Measurements from ENCODE around the gene RARG.

RARG gene

DNA sequence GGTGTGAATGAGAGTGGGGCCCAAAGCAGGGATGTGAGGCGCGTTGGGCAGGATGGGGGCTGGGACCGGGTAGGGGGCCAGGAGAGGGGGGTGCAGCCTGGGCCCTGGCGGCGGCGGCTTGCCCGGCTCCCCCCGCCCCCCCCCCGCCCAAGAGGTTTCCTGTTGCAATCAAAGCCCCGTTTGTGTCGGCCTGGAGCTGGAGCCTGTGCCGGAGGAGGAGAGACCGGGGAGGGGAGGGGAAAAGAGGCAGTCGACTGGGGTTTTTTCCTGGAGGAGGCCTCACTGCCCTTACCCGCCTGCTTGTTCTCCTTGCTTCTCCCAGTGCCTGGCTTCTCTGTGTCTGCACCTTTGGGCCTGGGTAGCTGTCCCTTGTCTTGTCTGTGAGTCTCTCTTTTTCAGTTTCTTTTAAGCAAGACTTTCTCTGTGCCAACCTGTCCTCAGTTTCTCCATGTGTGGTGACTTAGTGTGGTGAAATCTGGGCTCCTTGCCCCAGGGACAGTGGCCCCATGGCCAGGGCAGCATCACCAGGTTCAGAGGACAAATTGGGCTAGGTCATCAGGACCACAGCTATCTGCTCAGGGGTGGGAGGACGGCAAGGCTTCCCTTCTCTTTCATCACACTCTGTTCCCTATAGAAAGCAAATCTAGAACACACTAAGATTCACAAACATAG is 8.5 kb downstream of the RARG start:
- no peak for DNase-seq

DNA sequence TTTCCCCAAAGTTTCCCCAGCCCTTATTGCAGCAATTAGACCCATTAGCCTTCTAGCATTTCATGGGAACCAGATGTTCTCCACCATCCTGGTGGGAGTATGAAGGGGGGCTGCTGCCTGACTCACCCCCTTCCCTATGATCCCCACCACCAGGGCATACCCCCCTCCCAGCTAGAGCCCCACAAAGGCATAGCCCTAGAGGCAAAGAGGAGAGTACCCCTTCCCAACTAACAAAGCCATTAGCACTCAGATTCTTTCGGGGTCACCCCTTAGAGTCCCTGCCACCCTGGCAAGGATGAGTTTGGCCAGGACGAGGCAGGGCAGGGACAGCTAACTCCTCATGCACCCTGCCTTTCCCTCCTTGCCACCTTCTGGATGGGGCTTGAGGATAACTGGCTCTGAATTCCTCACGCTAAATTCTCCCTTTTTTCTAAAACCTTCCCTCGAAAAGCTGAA is 9.2 kb downstream of the RARG start:
- DNase-seq = no peak

DNA sequence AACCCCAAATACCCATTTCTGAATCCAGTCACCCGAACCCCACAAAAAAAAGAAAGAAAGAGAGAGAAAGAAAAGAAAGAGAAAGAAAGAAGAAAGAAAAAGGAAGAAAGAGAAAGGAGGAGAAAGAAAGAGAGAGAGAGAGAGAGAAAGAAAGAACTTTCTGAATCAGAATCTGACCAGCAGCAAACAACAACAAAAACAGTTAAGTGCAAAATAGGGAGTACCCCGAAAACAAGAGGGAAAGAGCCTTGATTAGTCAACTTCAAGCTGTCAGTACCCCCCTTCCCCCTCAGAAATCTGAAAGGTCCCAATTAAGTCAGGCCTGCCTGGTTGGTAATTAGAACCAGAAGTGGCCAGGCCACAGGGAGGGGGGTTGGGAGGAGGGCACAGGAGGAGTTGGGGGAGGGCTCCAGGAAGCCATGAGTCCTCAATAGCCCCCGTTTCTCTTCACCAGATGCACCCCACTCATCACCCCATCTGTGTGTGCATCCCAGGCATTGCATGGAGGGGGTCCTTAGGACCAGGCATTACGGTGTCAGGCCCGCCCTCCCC is 9.8 kb downstream of the RARG start:
- no peak for DNase-seq

DNA sequence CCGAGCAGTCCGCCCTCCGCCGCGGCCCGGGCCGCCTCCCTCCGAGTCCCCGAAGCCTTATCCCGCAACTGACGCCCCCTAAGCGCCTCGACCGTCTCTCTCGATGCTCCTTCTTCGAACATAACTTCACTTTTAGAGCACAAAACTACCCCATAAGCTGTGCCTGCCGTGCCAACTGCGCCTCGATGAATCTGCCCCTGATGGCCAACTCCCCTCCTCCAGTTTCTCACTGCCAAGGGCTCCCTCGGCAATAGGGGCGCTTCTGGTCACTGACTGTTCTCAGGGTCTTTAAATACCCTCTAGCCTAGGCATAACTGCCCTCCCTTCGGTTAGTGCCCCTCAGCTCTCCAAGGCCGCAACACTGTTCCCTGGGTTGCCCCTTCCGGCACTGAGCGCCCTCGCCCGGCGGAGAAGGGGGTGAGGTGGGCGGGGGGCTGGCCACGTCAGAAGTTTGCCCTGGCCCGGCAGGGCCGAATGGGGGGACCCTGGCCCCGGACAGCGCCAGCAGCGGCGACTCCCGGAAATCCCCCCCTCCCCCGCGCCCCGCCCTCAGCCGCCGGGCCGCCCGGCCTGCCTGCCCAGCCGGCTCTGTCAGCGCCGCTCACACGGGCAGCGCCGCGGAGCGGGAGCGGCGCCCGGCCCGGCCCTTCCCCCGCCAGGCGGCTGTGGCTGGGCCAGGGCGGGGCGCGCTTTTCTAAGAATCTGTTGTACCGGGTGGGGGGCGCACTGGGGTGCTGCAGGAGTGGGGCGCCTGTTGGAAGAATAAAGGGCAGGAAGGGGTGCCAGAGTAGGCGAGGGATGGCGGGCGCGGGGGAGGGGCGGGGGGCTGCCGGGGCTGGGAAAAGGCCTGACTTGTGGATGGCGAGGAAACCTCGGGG is 10.6 kb downstream of the RARG start:
- DNase-seq = peak; percentile 43

DNA sequence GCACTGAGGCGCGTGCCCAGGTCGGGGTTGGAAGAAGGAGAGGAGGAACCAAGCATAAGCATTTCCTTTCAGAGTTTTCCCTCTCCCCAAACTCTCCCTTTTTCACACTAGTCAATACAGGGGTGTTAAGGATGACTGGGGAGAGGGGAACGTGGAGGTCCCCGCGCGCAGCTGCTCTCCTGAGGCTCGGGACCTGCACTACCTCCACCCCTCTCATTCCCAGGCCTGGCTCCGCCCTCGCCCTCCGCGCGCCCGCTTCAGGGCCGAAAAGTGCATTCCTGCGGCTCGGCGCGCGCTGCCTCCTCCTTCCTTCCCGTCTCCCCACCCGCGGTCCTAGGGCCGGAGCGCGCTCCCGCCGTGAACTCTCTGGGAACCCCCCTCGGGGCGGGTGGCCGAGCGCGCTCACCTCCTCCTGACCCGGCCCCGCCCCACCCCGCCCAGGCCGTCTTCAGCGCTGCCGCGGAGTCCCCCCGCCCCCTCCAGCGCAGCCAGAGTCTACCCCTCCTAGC is 11.3 kb downstream of the RARG start:
- peak; percentile 74 for DNase-seq

DNA sequence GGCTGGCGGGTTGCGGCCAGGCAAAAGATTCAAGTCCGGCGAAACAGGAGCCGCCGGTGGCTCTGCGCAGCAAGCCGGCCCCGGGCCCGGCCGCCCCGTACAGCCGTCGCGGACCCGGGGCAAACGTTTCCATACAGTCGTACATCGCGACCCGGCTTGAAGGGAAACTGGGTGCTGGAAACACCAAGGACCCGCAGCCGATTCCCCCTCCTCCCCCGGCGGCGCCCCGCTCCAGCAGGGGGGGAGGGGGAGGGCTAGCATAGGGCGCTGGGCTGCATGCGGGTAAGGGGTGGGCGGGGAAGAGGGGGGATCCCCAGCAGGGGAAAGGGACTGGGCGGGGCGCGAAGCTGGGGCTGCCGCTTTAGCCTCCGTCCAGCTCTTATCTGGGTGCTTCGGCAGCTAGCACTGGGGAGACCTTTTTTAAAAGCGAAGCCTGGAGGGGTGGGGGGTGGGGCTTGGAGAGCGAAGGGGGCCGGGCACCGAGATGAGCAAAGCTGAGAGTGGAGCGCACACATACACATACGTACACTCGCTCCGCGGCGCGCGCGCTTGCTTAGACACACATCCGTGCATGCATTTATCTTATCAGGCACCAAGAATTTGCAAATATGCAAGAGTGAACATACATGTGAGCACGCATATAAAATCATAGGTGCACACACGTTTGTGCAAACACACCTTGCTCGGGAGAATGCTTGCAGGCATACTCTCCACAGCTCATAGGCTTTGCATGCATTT is 11.9 kb downstream of the RARG start:
- DNase-seq = peak; percentile 72

DNA sequence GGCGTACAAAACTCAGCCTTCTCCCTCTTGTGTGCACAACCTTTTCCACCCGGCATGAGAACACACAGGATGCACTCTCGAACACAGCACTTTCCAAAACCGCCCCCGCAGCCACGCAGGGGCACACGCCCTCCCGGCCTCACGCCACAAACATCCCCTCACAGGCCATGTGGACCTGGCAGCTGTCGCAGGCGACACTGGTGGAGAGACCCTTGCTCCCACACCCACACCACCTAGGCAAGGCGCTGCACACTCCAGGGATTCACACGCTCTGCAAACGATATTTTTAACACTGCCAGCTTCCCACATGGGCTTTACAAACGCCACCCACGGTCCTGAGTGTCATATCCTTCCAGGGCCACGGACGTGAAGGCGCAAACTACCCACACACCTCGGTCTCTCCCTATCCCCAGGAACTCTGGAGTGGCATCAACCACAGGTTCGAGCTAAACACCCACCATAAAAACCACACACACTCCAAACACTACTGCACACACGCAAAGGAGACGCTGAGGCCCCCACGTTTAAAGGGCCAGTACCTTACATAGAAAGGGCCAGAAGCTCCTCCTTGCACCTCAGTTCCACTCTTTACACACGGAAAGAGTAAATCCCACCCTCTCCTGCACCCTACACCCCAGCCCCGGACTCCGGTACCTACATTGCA is 12.6 kb downstream of the RARG start:
- DNase-seq = peak; percentile 64

DNA sequence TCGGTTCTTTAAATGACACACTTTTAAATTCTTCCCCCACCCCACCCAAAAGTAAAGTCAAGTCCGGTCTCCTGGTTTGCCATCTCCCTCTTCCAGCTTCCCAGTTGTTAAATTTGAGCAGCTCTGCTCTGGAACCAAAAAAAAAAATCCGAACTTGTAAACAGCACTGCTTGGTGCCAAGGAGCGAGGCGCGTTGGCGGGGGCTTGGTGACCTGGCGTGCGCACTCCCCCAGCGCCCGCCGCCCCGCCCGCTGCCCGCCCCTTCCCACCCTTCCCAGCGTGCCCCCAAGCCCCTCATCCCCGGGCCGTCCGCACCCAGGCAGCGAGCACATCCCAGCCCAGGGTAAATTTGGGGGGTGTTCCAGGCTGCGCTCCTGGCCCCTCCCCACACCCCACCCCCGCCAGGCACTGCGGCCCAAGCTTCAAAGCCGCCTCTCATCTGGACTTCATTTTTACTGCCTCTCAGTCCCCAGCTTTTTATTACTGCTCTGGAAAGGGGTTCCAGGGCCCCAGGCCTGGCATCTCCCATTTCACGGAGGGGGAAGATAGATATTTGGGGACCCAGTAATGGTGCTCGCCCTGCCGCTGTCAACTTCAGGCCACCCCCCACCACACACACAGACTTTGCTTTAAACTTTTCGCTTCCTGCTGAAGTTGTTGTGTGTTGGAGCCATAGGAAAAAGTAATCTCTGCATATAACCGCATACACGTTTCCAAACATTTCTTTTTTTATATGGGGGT is 13.3 kb downstream of the RARG start:
- DNase-seq = no peak

DNA sequence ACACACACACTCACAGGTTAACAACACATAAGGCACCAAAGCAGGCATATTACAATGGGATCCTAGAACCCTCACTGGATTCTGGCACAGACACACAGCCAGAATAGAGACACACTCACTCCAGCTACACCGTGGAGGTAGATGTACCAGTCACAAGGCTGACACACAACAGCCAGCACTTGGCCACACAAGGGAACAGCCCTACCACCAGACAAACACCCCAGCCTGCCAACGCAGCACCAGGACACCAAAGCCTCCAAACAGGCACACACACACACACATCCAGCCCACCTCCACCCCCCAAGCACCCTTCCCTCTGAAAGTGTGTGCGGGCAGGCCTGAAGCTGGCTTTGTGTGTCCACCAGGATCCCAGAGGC is 14.1 kb downstream of the RARG start:
- no peak for DNase-seq

DNA sequence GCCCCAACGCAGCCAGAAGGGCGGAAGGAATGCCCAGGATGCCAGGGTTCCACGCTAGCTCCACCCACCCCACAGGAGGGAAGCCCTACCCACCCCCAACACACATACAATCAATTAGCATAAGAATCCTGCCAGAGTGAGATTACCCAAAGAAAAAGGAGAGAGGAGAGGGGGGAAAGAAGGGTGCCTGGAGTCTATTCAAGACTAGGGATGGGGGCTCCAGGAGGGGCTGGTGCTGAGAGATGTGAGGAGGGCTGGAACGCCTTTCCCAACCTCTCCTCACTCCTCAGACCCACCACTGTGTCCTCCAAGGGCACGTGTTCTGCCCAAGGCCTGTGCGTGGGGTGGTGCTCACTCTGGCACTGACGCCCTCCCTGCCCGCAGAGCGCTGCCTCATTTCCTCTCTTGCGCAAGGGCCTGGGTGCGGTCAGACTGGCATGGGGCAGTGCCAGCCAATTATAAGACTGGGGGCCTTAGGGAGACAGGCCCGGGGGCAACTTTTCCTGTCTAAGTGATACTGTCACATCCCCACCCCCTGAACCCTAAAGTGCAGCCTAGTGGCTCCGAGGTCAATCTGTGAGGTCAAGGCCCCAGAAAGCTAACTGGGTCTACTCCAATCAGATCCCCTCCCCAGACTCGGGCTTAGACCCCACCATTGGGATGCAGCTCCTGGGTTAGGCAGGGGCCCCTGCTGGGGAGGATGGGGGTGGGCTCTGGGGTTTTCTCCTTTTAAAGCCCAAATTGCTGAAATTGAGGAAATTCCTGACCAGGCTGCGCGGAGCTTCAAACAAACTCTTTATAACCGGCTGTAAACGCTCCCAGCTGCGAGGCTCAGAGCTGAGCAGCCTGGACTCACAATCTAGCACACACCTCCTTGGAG is 14.7 kb downstream of the RARG start:
- DNase-seq = peak; percentile 64

DNA sequence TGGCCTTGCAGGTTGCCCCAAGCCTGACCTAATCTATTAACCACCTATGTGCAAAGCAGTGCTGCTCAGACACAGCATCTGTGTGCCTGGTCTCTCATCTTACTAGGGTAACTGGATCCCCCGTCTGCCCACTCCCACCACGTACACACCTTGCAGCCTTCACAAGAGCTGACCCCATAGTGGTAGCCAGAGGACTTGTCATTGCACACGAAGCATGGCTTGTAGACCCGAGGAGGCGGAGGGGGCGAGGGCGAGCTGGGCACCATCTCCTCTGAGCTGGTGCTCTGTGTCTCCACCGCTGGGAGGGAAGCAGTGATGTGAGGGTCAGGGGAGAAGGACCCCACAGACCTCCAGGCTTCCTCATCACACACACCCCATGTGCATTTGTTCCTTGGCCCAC is 16.5 kb downstream of the RARG start:
- no peak for DNase-seq

DNA sequence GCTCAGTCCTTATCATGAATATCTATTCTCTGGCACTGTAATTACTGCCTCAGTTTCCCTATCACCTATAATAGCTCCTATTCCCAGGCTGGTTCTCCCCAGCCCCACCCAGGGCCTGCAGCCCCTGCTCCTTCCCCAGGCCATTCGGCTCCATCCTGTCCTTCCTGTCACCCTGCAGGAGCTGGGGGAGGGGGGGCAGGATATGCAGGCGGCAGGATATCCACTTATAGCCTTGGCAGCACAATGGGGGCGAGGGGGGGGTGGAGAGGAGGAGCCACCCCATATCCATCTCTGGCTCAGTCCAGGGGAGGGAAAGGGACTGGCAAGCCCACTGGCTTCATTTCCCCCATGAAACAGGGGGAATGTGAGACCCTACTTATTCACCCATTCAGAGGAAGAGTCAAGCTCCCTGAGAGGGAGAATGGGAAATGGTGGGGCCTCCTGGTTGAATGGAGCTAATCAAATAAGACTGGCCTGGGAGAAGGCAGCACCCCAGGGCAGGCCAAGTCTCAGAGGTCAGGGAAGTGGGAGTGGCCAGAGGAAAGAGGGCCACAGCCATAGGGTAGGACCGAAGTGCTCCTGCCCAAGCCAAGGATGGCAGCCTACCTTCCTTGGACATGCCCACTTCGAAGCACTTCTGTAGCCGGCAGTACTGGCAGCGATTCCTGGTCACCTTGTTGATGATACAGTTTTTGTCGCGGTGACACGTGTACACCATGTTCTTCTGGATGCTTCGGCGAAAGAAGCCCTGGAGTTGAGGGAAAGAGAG is 17.1 kb downstream of the RARG start:
- DNase-seq = no peak

DNA sequence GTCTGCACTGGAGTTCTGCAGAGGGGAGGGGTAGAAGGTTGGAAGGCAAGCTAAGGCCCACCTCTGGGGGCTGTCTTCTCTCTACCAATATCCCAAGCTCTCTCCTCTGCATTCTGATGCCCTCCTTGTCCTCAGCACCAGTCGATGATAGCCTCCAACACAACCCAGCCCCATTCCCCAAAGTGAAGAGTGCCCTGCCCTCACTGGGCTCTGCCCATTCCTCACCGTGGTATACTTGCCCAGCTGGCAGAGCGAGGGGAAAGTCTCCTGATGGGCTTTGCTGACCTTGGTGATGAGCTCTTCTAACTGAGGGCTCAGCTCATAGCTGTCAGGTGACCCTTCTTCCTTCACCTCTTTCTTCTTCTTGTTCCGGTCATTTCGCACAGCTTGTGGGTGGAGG is 17.8 kb downstream of the RARG start:
- DNase-seq = no peak

DNA sequence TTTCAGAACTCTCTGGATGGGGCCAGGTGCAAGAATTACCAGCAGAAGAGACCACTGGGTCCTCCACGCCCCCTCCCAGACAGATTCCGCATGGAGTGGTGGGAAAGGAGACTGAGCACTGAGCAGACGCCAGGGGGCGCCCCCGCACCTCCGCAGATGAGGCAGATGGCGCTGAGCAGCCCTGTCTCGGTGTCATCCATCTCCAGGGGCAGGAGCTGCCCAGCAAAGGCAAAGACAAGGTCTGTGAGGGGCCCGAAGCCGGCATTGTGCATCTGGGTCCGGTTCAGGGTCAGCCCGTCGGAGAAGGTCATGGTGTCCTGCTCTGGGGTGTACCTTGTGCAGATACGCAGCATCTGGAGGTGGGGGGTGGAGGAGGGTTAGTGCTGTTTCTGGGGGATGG is 18.7 kb downstream of the RARG start:
- peak; percentile 88 for DNase-seq

DNA sequence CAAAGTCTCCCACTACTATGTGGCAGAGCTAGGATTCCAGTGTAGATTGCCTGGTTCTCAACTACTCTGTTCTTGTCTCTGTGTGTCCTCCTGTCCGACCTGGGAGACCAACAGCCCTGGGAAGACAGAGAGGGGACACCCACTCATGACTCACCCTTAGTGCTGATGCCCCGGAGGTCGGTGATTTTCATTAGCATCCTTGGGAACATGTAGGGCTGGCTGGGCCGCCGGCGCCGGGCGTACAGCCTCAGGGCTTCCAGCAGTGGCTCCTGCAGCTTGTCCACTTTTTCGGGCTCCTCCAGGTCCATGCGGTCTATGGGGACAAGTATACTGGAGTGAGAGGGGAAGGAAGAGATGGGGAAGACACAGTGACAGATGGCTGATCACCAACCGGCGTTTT is 19.1 kb downstream of the RARG start:
- DNase-seq = no peak

DNA sequence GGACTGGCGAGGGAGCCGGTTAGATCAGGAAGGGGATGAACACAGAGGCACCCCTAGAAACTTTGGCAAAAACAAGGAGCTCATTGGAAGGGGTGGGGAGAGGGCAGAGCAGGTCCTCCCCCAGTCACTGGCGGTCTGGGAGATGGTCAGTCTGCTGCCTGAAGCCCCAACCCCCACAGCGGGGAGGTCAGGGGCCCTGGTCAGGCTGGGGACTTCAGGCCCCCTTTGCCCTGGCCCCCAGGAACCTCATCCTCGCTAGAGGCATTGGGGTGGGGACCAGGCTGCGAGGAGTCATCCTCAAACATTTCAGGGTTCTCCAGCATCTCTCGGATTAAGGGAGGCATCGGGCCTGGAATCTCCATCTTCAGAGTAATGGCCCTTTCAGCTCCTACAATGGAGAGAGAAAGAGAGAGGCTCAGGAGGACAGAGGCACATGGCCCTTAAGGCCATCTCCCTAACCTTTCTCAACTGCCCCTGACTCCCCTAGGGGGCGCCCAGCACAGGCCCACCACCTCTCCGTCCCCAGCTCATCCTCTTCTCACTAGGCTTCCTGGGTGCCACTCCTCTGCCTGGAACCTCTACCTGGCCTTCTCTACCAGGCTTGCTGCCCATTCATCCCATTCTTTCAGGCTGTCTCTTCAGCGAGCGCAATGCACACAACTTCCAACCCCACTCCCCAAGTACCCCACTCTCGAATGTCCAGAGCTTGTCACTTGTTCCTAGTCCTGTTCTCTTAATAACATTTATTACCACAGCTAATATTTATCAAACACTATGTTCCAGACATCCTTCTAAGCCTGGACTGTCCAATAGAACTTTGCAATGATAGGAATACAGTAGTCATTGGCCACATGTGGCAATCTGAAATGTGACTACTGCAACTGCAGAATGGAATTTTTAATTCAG is 20.3 kb downstream of the RARG start:
- no peak for DNase-seq

DNA sequence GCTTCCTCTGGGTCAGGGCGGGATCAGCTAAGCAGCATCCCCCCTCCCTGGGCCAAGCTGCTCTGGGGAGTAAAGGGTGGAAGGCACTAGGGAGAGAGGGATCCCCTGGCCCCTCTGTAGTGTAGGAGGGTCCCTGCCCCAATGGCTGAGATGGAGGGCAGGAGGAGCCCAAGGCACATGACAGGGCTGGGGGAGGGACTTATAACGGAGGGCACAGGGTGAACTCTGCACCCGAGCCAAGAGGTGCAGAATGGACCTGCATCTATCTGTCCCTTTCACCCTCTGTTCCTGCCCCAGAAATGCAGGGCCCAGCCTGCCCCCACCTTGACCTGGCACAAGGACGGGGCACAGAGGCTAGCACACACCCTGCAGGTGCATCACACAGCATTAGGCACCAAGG is 21.2 kb downstream of the RARG start:
- DNase-seq = no peak

DNA sequence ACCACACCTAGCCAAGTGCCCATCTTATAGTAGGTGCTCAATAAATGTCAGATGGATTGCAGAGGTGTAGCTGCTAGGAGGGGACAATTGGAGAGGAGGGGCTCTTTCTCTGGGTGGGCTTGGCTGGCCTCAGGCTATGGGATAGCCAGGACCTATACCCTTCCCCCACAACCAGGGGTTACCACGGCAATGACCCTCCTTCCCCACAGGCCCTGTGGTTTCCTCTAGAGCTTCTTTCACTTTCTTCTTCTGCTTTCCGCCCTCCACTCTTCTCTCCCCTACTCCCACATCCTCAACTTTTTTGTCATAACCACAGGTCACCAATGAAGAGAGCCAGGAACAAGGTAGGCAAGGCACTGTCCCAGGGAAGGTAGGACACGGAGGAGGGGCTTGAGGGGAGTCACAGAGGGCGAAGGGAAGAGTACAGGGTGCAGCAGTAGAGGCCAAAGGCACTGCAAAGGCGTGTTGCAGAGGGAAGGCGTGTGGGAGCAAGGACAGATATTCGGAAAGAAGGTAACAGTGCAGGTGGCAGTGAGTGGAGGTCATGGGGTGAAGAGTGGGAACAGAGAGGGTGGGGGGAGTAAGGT is 23.0 kb downstream of the RARG start:
- DNase-seq = no peak

DNA sequence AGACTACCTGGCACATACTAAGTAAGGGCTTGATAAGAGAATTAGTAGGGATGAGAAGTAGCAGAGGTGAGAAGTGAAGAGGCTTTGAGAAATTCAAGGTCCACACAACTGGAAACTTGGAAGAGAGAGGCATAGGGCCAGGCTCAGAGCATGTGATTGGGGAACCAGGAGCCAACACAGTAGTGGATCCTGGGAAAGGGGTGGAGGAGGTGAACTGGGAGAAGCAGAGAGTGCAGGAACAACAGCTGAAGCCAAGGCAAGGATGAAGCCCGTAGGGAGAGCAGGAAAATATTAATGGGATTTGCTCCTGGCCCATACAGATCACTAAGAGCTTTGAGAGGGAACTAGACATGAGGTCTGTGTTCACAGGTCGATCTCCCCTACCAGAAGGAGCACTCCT is 23.6 kb downstream of the RARG start:
- no peak for DNase-seq

Data from activated CD8-positive, alpha-beta memory T cell treated with anti-CD3 and anti-CD28 coated beads, Interleukin-2, amount 50 U/mL, for 4 hours (primary cell).